HG02588 (cell line): ENCODE results near the gene COL16A1.
"Not testable (repeated sequence)": the region's sequence is repeated elsewhere in the genome, so short reads cannot be mapped to it uniquely, and the experiment has no call there.

ENCODE experiments used
- ATAC-seq: cut with Tn5 transposase; IDR thresholded peaks from one replicate; pipeline ENCODE4 v1.9.1; 2021; ENCODE audit warnings: mild to moderate bottlenecking, moderate library complexity; ENCODE audit not compliant: unreplicated experiment

COL16A1 gene

GRCh38 chr1:31707059-31707600 lies 3.3 kb upstream of the COL16A1 start:
- ATAC-seq, result not testable (repeated sequence)

GRCh38 chr1:31706384-31707058 lies 2.7 kb upstream of the COL16A1 start:
- no peak for ATAC-seq

- no peak for ATAC-seq
Observed at GRCh38 chr1:31705080-31705866, 1.5 kb upstream of the COL16A1 start.

- no peak for ATAC-seq
Observed at GRCh38 chr1:31704271-31705079, 658 bp upstream of the COL16A1 start.

- no peak for ATAC-seq
Observed at GRCh38 chr1:31702836-31703404, 897 bp downstream of the COL16A1 start.

GRCh38 chr1:31701091-31701736 lies 2.6 kb downstream of the COL16A1 start:
- ATAC-seq, result no peak

- ATAC-seq, result no peak
Observed at GRCh38 chr1:31700468-31701090, 3.2 kb downstream of the COL16A1 start.

- ATAC-seq, result no peak
Observed at GRCh38 chr1:31699341-31699891, 4.4 kb downstream of the COL16A1 start.

GRCh38 chr1:31697369-31697984 lies 6.3 kb downstream of the COL16A1 start:
- ATAC-seq, result no peak

GRCh38 chr1:31696242-31696641 lies 7.6 kb downstream of the COL16A1 start:
- no peak for ATAC-seq

GRCh38 chr1:31695327-31695726 lies 8.5 kb downstream of the COL16A1 start:
- ATAC-seq, result no peak

GRCh38 chr1:31694964-31695313 lies 8.9 kb downstream of the COL16A1 start:
- no peak for ATAC-seq

GRCh38 chr1:31694069-31694963 lies 9.5 kb downstream of the COL16A1 start:
- ATAC-seq, result no peak

- no peak for ATAC-seq
Observed at GRCh38 chr1:31693231-31693630, 10.6 kb downstream of the COL16A1 start.

- no peak for ATAC-seq
Observed at GRCh38 chr1:31691951-31692350, 11.9 kb downstream of the COL16A1 start.

GRCh38 chr1:31691446-31691845 lies 12.4 kb downstream of the COL16A1 start:
- no peak for ATAC-seq

- ATAC-seq, result no peak
Observed at GRCh38 chr1:31690921-31691320, 12.9 kb downstream of the COL16A1 start.

- ATAC-seq, result no peak
Observed at GRCh38 chr1:31689854-31690253, 14.0 kb downstream of the COL16A1 start.
